GM12873 (cell line): ENCODE measurements around the gene VAC14.

Source experiments
- TF ChIP-seq, protein P1 (sequence below): IDR thresholded peaks from 2 replicates; pipeline ENCODE4 v1.5.1; 2012; ENCODE audit warnings: low read depth, mild to moderate bottlenecking, moderate library complexity, low read length, control low read depth; ENCODE audit not compliant: insufficient read depth; ENCODE audit errors: missing control alignments

VAC14 gene

DNA sequence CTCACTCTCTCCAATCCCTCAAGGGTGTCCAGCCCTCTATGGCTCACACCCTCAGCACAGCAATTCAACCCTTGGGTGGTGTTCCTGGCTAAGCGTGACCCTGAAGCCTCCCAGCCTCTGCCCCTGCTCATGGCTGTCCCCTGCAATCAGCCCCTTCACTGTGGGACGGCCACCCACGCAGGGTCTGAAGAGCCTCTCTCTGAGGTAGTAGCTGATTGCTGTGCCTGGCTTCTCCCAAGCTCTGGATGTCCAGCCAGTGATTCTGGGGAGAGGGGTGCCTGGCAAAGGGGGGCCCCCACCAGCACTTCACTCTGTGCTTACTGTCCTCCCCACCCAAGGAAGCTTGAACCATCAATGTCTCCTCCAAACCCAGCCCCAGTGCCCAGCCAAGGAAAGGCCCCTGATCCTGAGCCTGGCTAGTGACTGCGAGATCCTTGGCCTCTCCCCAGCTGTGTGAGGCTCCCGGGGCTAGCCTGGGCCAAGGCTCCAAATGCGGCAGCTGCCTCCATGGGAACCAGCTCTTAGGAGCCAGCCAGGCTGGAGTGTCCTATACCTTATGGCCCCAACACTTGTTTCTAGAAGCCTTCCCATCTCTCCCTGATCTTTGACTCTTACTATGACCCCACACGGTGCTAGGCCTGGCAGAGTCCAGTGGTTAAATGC is 125.0 kb downstream of the VAC14 start:
- TF ChIP-seq, protein P1, sequence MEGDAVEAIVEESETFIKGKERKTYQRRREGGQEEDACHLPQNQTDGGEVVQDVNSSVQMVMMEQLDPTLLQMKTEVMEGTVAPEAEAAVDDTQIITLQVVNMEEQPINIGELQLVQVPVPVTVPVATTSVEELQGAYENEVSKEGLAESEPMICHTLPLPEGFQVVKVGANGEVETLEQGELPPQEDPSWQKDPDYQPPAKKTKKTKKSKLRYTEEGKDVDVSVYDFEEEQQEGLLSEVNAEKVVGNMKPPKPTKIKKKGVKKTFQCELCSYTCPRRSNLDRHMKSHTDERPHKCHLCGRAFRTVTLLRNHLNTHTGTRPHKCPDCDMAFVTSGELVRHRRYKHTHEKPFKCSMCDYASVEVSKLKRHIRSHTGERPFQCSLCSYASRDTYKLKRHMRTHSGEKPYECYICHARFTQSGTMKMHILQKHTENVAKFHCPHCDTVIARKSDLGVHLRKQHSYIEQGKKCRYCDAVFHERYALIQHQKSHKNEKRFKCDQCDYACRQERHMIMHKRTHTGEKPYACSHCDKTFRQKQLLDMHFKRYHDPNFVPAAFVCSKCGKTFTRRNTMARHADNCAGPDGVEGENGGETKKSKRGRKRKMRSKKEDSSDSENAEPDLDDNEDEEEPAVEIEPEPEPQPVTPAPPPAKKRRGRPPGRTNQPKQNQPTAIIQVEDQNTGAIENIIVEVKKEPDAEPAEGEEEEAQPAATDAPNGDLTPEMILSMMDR, result no peak

DNA sequence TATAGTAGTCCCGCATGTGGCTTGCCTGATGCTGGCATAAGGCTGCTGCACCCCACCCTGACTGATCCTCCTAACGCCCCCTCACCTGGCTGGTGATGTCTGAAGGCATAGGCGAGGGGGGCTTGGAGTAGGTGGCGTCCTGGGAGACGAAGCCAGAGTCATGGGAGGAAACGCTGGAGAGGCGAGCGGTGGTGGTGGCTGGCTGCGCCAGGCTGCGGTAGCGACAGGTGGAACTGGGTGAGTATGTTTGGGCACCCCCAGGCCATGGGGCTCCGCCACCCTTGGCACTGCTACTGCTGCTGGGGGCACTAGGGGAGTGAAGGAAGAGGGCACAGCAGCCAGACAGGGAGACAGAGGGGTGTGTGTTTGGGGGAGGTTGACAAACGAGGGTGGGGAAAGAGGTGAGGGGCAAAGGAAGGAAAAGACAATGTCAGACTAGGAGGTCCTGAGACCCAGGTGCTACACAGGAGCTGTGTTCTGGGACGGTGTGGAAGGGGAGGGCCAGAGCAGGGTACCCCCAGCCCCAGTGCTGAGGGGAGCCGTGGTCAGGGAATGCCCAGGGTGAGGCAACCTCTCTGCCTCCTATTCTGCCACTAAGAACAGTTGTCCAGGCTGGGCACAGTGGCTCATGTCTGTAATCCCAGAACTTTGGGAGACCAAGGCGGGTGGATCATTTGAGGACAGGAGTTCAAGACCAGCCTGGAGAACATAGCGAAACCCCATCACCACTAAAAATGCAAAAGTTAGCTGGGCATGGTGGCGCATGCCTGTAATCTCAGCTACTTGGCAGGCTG is 126.5 kb downstream of the VAC14 start:
- TF ChIP-seq, protein P1, result no peak

DNA sequence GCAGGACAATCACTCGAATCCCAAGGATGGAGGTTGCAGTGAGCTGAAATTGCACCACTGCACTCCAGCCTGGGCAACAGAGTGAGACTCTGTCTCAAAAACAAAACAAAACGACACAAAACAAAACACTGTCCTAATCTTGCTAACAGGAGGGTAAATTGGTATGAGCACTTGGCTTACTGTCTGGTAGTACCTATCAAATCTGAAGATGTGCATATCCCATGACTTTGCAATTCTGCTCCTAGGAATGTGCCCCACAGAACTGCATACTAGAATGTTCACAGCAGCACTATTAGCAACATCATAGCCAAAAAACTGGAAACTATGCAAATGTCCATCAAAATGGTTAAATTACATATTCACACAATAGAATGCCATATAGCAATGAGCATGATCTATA is 130.8 kb downstream of the VAC14 start:
- TF ChIP-seq, protein P1, result no peak

DNA sequence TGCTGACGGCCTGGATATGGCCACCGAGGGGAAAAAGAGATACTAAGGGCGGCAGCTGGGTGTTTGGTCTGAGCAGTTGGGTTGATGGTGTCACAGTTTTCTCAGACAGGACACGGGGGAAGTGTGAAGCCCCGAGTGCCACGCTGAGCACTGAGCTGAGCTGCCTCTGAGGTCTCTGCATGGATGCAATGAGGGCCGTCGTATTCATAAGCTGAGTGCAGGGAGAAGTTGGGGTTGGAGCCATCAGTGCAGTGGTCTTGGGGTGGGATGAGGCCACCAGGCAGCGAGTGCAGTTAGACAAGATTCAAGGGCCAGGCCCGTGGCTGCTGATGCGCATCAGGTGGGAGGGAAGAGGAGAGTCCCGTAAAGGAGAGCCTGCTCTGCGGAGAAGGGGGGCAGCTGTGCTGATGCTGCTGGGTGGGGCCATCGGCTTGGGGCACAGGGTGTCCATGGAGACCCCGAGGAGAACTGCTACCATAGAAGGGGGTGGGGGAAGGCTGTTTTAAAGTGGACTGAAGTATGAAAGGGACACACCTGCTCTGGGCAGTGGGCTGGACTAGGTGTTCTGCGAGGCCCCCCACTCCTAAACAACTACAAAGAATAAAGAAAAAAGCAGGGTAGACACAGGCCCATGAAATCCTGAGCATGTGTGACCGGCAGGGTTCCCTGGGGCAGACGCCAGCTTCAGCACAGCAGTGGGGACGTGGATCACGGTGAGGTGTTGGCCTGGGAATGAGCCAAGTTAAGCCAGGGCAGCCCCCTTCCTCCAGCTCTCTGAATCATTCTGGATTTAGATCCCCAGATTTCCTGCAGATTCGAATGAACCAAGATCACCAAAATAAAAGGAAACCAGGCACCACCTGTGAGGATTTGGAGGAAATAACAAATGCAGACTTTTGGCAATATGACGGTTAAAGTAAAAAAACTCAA is 134.9 kb downstream of the VAC14 start:
- TF ChIP-seq, protein P1, result no peak

DNA sequence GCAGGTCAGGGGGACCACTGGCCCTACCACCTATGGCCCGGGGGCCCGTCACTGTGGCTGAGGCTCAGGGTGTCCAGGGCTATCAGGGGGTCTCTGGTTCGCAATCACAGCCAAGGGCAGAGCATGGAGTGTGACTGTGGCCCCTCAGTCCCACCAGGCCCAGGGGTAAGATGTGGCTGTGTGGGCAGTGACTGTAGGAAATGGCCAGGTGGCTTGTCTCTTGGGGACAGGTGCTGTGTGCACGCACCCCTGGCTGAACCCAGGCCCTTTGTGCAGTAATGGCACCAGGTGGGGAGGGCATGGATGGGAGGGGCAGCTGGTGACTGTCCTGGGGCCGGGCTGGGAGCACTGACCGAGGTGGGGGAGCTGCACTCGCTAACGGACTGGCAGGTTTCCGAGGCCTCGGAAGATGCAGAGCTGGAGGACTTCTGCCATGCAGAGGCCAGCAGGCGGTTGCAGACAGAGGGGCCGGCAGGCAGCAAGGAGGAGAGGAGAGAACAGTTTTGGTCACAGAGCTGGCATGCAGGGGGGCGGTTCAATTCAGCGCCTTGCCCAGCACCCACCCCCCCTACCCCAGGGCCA is 135.8 kb downstream of the VAC14 start:
- TF ChIP-seq, protein P1, result no peak

DNA sequence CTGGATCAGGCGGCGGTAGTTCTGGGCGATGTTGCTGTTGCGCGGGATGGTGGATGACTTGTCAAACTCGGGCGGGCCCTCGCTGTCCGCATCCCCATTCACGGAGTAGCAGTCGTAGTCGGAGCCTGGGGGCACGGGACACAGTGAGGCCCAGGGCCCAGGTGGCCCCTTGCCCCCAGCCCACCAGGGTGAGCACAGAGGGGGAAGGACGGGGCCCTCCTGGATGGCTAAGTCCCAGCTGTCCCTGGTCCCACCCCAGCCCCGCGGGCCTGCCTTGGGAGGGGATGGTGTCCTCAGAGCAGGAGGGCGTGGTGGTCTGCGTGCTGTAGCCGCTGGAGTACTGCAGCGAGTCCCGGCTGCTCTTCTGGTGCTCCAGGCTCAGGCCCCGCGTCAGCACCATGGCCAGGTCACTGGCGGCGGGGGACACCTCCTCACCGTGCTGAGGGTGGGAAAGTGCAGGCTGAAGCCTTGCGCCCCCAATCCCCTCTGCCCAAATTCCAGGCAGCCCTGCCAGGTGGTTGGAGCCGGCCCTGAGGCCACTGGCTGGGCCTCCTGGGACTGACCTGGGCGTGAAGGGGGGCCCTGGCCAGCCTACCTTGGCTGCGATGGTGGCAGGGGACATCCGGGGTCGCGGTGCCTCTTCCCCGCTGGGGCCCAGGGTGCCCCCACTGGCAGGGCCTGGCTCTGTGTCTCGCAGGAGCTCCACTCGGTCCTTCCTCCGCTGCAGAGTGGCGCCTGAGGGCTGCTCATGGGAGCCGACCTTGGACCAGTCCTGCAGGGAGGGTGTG is 136.4 kb downstream of the VAC14 start:
- TF ChIP-seq, protein P1, result no peak
